HG02588 (cell line): ENCODE results near the gene C19orf53.

Experiments used
- ATAC-seq: cut with Tn5 transposase; IDR thresholded peaks from one replicate; pipeline ENCODE4 v1.9.1; 2021; ENCODE audit warnings: mild to moderate bottlenecking, moderate library complexity; ENCODE audit not compliant: unreplicated experiment

Gene C19orf53

DNA sequence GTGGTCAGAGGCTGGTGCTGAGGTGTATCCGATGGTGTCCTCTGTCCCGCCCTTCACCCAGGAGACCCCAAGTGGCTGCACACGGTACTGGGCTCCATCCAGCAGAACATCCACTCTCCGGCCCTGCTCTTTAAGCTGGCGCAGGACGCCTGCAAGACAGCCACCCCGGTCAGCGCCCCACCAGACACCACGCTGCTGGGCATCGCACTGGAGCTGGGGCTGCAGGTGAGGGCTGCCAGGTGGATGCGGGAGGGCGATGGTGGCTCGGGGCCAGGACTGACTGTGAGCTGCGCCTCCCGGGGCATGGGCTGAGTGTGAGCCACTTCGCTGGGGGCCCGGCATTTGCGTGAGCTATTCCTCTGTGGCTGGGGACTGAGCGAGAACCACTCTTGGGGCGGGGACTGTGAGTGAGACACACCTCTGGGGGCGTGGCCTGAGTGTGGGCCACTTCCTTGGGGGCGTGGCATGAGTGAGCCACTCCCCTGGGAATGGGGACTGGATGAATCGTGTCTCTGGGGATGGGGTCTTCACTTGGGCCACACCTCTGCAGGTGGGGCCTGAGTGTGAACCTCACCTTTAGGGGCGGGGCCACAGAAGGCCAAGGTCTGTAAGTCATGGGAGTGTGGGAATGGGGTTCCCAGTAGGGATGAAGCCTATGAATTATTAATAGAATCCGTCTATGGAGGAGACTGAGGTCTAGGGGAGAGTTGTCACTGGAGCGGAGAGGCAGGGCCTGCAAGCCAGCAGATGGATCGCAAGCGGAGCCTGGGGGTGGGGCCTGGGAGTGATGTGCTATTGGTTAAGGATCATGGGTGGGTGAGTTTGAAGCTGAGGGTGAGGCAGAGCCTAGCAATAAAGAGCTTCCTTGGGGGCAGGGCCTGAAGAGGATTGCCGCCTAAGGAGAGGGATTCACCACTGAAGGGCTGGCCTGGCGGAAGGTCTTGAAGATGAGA, 51.5 kb downstream of the C19orf53 start:
- no peak for ATAC-seq

DNA sequence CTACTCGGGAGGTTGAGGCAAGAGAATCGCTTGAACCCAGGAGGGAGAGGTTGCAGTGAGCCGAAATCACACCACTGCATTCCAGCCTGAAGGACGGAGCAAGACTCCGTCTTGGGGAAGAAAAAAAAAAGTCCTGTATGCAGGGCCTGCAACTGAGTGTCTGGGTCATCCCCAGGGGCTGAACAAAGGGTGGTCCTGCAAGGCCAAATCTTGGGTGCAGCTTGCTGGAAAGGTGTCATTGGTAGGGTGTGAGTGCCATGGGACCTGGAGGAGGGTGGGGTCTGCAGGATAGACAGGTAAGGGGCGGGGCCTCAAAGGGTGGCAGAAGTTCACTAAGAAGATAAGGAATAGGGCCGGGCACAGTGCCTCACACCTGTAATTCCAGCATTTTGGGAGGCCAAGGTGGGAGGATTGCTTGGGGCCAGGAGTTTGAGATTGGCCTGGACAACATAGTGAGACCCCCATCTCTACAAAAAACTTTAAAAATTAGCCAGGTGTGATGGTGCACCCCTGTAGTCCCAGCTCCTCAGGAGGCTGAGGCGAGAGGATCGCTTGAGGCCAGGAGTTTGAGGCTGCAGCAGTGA, 52.5 kb downstream of the C19orf53 start:
- no peak for ATAC-seq

DNA sequence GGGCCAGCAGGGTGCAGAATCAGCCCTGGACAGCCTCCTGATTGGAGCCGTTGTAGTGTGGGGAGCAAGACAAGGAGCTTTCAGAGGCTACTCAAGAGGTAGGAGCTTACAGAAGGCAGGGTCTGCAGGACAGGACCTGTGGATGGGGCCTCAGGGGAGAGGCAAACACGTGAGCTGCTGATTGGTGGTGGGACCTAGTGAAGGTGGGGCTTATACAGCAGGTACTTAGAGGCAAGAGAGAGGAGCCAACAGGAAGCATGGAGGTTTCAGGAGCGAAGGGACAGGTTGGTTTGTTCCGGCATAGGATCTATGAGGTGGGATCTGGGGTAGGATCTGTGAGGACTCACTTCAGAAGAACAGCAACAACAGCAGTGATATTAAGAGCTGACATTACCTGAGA, 53.4 kb downstream of the C19orf53 start:
- no peak for ATAC-seq
